ENCODE measurements around the gene PDS5B.
A peak's percentile ranks its signal among the peaks of the same experiment; 100 is the strongest.
"Not testable (repeated sequence)": the region's sequence is repeated elsewhere in the genome, so short reads cannot be mapped to it uniquely, and the experiment has no call there.

Gene PDS5B

GRCh38 chr13:32728327-32728726, 142.1 kb downstream of the PDS5B start:
- DNase-seq (ENCODE audit: low read depth) = no peak

GRCh38 chr13:32729097-32729496, 142.8 kb downstream of the PDS5B start:
- not testable (repeated sequence) for DNase-seq (ENCODE audit: low read depth)

GRCh38 chr13:32731074-32731473, 144.8 kb downstream of the PDS5B start:
- no peak for DNase-seq (ENCODE audit: low read depth)

GRCh38 chr13:32731576-32731975, 145.3 kb downstream of the PDS5B start:
- DNase-seq (ENCODE audit: low read depth) = no peak

- no peak for DNase-seq (ENCODE audit: low read depth)
These were observed 147.4 kb downstream of the PDS5B start for GRCh38 chr13:32733690-32734089.

- peak; percentile 91 for DNase-seq (ENCODE audit: low read depth)
These were observed 148.3 kb downstream of the PDS5B start for GRCh38 chr13:32734511-32734910.

GRCh38 chr13:32735859-32736258, 149.6 kb downstream of the PDS5B start:
- DNase-seq (ENCODE audit: low read depth) = no peak

GRCh38 chr13:32736648-32737047, 150.4 kb downstream of the PDS5B start:
- DNase-seq (ENCODE audit: low read depth) = no peak

- no peak for DNase-seq (ENCODE audit: low read depth)
These were observed 150.9 kb downstream of the PDS5B start for GRCh38 chr13:32737111-32737571.

GRCh38 chr13:32737679-32738078, 151.4 kb downstream of the PDS5B start:
- DNase-seq (ENCODE audit: low read depth) = no peak

- DNase-seq (ENCODE audit: low read depth) = no peak
These were observed 159.3 kb downstream of the PDS5B start for GRCh38 chr13:32745509-32745908.

- peak; percentile 85 for DNase-seq (ENCODE audit: low read depth)
These were observed 160.2 kb downstream of the PDS5B start for GRCh38 chr13:32746474-32746873.

GRCh38 chr13:32748305-32748704, 162.1 kb downstream of the PDS5B start:
- DNase-seq (ENCODE audit: low read depth) = no peak

- no peak for DNase-seq (ENCODE audit: low read depth)
These were observed 165.1 kb downstream of the PDS5B start for GRCh38 chr13:32751340-32751739.

- no peak for DNase-seq (ENCODE audit: low read depth)
These were observed 166.1 kb downstream of the PDS5B start for GRCh38 chr13:32752311-32752710.

- no peak for DNase-seq (ENCODE audit: low read depth)
These were observed 166.8 kb downstream of the PDS5B start for GRCh38 chr13:32752997-32753606.

- DNase-seq (ENCODE audit: low read depth) = no peak
These were observed 167.9 kb downstream of the PDS5B start for GRCh38 chr13:32754179-32754578.

- no peak for DNase-seq (ENCODE audit: low read depth)
These were observed 172.9 kb downstream of the PDS5B start for GRCh38 chr13:32759152-32759551.

GRCh38 chr13:32761472-32761871, 175.2 kb downstream of the PDS5B start:
- DNase-seq (ENCODE audit: low read depth) = no peak

GRCh38 chr13:32779119-32779518, 192.9 kb downstream of the PDS5B start:
- DNase-seq (ENCODE audit: low read depth) = no peak

- DNase-seq (ENCODE audit: low read depth) = no peak
These were observed 195.7 kb downstream of the PDS5B start for GRCh38 chr13:32781906-32782305.

- DNase-seq (ENCODE audit: low read depth) = peak; percentile 26
These were observed 196.8 kb downstream of the PDS5B start for GRCh38 chr13:32783067-32783466.

- DNase-seq (ENCODE audit: low read depth) = no peak
These were observed 204.5 kb downstream of the PDS5B start for GRCh38 chr13:32790731-32791130.

GRCh38 chr13:32791545-32792172, 205.4 kb downstream of the PDS5B start:
- no peak for DNase-seq (ENCODE audit: low read depth)

Data from non-pigmented ciliary epithelial cell (primary cell).